HG03175 (cell line): ENCODE measurements around the gene MB21D2.

ENCODE experiments used
- ATAC-seq: cut with Tn5 transposase; IDR thresholded peaks from one replicate; pipeline ENCODE4 v1.9.1; 2021; ENCODE audit warnings: mild to moderate bottlenecking, moderate library complexity; ENCODE audit not compliant: unreplicated experiment

MB21D2 gene

GRCh38 chr3:192927016-192927415 lies 9.4 kb upstream of the MB21D2 start:
- ATAC-seq = no peak

DNA sequence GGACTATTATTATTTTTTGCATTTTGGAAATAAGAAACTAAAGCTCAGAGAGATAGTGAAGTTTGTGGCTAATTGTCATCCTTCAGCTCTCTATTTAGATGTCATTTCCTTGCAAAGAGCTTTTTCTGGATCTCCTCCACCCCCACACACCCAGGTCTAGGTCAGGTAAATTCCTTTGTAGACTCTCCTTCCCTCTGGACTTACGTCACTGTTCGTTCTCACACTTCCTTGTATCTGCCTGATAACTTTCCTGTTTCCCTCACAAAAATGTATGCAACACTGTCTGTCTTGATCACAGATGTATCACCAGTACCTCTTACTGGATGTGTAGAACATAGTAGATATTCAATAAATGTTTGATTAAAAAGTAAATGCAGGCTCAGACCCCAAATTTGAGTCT lies 6.1 kb upstream of the MB21D2 start:
- ATAC-seq = no peak

- no peak for ATAC-seq
Observed at GRCh38 chr3:192921793-192922192, 4.1 kb upstream of the MB21D2 start.

DNA sequence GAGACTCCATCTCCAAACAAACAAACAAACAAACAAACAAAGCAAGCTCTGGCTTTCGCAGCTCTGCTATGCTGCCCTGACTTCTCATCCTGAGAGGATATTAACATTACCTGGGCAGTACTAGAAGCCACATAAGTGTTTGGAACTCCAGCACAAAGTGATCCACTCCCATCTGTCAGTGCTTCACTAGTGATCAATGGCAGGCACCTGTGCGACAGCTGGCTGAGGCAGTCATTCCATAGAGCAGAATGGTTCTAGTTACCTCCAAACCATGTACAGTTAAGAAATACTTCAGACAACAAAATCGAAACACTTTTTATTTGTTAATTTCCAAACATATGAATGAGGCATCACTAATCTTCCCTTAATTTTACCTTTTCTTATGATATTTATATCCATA lies 2.8 kb upstream of the MB21D2 start:
- no peak for ATAC-seq

DNA sequence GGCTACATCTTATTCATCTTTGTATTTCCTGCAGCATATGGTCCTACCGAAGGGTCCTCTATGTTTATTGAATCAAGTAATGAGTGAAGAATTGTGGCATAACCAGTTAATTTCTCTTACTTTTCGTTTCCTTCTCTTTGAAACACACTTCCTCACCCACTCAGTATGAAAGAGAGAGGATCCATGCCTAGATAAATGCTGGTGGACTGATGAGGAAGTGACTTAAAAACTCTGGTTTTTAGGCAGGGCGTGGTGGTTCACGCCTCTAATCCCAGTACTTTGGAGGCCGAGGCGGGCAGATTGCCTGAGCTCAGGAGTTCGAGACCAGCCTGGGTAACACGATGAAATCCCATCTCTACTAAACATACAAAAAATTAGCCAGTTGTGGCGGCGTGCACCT lies 2.2 kb upstream of the MB21D2 start:
- ATAC-seq = no peak

DNA sequence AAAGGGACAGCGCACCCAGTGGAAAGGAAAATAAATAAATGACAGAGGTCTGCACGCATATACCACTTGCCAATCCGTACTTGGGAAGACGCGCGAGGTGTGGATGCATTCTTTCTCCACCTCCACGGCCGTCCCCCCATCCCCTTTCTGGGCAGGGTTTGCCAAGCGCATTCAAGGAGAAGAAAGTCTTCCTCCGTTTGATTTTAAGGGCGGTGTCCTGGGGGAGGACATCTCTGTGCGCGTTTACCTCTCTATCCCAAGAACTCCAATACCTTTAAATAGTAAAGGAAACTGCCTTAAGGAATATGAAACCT lies 576 bp upstream of the MB21D2 start:
- ATAC-seq = no peak

DNA sequence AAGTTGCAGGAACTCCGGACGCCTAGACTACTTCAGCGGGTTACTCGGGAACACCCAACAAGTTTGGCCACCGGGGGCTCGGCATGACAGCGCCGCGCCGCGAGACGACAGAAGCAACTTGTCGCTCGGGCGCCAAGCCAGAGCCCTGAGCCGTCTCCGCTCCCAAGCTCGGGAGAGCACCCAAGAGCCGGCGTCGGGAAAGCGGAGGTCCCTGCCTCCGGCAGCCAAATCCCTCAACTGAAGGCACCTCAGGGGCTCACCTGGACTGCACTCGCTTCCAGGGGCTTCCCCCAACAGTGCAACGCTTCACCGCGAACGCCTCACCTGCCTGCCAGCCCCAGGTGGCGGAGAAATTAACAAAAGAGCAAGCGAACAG lies 640 bp downstream of the MB21D2 start:
- ATAC-seq = peak; percentile 29

DNA sequence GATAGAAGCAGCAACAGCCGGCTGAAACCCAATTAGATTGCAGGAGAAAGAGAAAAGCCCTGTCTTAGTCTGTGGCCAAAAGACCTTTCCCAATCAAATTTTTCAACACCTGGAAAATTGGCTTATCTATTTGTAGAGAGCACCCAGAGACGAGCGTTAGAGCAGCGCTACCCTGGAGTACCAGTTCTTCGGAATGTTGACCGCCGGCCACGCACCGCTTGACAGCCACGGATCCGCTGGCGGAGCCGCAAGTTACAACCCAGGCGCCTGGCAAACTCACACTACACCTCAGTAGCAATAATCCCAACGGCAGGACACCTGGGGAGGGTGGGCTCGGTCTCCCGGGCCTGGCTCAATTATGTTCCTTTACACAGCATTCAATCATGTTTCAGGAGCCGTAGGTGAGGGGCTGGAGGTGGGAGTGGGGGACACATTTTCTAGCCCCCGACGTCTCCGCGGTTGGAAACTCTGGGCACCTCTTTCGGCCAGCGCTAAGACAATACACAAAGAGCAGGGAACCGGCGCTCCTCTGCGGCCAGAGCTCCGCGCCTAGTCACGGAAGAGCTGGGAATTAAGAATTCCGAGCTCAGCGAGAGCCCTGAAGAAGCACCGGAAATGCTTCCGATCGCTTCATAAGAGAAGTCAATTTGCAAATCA lies 1.2 kb downstream of the MB21D2 start:
- peak; percentile 3 for ATAC-seq

GRCh38 chr3:192915722-192916121 lies 1.9 kb downstream of the MB21D2 start:
- no peak for ATAC-seq

- ATAC-seq = peak; percentile 29
Observed at GRCh38 chr3:192915304-192915703, 2.4 kb downstream of the MB21D2 start.

DNA sequence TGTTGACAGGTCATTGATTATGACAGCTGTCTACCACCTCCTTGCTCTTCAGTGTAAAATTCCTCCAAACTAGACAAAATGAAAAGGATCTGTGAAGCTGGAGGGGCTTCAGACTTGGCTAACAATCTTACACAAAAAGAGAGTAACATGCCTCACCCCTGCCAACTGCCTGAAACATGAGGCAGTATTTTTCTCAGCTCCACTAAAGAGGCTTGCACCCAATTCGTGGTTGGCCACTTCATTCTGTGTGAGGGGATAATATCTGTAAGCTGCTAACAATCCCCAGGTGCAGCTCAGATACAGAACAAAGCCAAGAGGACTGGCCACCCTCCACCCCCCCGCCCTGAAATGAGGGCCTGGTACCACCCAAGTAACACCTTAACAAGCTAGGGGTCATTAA lies 2.8 kb downstream of the MB21D2 start:
- ATAC-seq = no peak

GRCh38 chr3:192913540-192913939 lies 4.1 kb downstream of the MB21D2 start:
- ATAC-seq = no peak

DNA sequence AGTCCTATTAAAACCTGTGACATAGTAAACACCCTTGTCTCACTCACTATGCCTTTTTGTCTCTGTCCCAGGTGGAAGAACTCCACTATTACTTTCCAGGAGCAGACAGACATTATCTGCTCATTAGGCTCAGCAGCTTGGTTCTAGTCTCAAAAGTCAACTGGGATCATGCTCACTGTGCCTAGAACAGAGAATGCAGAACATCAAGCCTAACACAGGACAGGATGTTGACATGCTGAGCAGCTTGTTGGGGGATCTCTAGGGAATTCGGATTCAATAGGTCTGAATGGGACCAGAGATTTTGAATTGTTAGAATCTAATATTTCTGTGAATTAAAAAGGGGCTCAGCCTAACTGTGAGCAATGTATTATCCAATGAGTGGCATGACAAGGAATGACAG lies 6.4 kb downstream of the MB21D2 start:
- ATAC-seq = no peak

DNA sequence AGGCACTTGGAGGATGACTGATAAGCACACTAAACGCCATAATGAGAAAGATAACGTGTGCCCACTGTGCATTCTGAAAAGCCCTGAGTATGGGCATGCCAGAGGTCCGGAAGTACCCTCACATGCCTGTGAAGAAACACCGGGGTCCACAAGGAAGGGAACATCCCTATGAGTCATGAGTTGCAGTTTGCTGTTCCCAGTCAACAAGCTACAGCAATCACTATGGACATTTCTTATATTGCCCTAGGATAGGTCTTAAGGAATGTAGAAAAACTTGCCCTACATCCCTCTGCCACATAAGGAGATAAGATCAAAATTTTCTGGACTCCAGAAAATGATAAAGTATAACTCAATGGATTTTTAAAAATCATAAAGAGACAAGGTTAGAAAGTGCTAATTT lies 9.9 kb downstream of the MB21D2 start:
- ATAC-seq = no peak

DNA sequence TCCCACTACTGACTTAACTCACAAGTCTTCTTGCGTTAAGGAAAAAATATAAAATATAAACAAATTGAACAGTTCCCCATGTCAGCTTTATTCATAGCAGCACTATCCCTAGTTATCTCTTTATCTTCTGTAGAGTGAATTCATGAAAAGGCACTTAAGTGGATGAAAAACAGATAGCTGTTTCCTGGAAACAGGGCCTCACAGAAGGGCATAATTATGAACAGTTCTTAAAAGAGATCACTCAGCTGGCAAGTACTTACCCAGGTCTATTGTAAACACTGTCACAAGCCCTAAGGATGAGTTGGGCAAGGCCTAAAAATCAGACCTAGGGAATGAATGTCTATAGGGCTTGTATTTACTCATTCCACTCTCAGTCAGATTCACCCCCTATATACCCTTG lies 10.7 kb downstream of the MB21D2 start:
- no peak for ATAC-seq

DNA sequence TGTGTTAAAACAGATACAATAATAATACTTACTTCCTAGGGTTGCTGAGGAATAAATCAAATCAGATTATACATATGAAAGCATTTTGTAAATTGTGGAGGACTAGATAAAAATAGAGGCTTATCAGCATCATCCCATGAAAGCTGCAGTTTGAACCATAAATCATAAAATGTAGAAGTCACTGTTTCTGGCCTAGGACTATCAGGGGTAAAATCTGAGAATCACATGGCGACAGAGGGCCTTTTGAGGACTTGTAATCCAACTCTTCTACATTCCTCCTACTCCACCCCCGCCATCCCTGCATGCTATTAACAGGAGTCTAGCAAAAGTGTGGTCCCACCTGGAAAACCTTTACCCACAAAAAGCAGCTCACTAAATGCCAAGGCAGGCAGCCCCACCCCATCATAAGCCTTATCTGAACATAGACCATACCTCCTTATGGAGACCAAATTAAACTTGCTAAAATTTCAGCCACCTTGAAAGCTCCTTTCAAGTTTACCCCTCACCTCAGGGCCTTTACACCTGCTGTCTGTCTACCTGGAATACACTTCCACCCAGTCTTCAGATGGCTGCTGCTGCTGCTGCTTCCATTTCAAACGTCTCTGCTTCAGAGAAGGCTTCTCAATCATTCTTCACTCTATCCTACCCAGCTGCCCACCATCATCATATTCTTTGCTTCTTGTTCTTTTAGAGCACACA lies 11.5 kb downstream of the MB21D2 start:
- ATAC-seq = no peak

GRCh38 chr3:192904632-192905289 lies 12.9 kb downstream of the MB21D2 start:
- no peak for ATAC-seq

- ATAC-seq = no peak
Observed at GRCh38 chr3:192902549-192902948, 15.1 kb downstream of the MB21D2 start.

DNA sequence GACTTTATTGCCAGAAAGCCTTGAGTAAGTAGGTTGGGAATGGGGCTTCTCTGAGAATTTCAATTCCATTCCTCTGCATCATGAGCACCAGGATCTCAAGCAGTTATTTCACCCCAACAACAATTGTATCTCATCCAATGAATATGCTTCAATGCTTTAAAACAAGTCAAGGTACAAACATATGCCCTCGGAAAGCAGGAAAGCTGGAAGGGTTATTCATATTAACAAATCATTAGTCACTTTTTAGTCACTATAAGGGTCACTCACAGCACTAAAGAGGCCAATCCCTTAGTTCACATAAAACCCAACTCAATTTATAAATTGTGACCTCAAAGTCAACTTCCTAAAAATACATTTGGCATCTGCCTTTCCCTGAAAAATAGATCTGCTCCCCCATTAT lies 16.2 kb downstream of the MB21D2 start:
- ATAC-seq = no peak

DNA sequence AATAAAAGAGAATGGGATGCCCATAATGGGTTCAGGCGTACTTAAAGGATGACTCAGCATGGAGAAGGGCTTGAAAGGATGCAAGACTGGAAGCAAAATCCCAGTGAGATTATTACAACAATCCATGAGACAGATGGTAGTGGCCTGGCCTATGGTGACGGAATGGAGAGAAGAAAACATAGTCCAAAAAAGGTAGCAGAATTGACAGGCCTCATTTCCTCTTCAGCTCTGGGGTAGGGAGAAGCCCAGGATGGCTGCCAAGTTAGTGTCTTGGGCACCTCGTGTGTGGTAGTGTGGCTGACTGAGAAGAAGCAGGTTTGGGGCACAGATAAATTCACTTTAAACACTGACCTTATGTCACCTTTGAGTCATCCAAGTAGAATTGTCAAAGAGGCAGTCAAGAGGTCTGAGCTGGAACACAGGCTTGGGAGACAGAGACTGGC lies 18.1 kb downstream of the MB21D2 start:
- ATAC-seq = no peak

GRCh38 chr3:192897005-192897404 lies 20.7 kb downstream of the MB21D2 start:
- ATAC-seq = no peak

DNA sequence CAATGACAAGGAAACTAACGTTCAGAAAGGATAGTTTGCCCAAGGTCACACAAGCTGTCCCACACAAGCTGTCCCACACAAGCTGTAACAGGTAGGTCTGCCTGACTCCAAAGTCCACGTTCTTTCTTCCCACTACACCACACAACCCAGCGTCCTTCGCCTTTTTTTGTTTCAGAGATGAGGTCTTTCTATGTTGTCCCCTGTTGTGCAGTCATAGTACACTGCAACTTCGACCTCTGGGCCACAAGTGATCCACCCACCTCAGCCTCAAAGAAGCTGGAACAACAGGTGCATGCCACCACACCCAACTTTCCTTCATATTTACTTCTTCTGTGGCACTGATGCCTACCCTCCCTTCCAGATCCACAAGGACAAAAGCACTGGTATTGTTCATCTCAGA lies 21.4 kb downstream of the MB21D2 start:
- ATAC-seq = no peak
